NCI-H128 (cell line): ENCODE measurements around the gene ELN.

ENCODE experiments used
- DNase-seq: peaks from one replicate; lab custom pipeline; 2025; ENCODE audit not compliant: unreplicated experiment; lab: John Stamatoyannopoulos, UW

Gene ELN

DNA sequence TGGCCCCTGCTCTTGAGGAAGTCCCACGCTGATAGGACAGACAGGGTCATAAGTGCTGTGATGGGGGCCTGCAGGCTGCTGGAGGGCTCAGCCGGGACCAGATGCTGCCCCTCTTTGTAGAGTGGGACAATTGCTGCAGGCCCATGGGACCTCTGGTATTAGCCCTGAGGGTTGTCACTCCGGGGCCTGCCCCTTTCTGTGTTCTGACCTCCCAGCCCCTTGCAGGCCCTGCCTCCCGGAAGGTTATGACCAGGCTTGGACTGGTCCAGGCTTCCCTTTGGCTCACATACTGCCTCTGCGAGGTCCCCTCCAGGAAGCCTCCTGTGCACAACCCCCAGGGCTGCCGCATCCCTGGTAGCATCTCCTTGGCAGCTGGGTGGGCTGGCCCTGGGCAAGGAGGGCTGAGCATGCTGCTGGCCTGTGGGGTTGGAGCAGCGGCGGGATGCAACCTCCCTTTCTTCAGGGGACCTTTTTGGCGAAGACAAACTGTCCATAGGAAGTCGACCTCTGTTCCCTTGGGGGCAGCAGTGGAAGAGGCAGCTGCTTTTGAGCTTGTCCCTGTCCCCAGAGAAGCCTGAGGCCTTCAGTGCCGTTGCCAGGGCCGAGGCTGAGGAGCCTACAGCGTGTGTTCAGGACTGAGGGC lies 64.5 kb downstream of the ELN start:
- no peak for DNase-seq

DNA sequence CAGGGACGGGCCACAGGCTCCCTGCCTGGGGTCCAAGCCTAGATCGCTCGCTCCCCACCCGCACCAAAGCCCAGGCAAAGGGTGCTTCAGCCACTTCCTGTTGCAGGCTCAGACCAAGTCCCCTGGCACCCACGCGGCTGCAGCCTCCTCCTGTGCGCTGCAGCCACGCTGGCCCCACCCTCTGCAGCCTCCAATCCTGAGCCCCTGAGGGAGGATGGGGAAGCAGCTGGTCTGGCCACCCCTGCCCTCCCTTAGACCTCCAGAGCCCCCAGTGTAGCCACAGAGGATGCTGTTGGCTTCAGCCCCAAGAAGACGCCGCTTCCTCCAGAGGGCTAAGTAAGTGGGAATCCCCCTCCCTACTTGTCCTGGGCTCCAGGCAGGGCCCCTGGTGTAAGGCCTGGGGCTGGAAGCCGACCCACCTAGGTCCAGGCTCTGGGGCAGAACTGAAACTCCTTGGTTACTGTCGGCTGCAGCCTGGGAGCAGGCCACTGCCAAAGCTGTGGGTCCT lies 65.0 kb downstream of the ELN start:
- no peak for DNase-seq

DNA sequence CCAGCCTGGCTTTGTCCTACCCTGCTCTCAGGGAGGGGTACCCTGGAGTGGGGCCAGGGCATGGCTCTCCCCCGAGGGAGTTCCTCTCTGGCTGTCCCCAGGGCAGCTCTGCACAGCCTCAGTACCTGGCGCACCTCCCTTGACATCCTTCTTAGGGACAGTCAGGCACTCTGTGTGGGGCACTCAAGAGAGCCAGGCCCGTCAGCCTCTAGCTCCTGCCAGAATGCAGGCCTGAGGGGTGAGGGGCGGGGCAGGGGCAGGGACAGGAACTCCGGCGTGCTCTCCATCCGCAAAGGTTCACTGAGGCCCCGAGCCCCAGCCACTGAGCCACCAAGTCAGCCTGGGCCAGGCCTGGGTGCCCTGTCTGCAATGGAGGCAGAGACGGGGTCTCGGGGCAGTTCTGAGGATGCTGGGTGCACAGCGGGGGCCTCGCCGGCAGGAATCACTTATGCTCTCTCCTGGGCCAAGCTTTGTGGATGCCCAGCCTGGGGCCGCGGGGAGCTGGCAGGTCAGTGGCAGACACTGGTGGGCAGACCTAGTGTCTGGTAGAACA lies 65.8 kb downstream of the ELN start:
- no peak for DNase-seq

DNA sequence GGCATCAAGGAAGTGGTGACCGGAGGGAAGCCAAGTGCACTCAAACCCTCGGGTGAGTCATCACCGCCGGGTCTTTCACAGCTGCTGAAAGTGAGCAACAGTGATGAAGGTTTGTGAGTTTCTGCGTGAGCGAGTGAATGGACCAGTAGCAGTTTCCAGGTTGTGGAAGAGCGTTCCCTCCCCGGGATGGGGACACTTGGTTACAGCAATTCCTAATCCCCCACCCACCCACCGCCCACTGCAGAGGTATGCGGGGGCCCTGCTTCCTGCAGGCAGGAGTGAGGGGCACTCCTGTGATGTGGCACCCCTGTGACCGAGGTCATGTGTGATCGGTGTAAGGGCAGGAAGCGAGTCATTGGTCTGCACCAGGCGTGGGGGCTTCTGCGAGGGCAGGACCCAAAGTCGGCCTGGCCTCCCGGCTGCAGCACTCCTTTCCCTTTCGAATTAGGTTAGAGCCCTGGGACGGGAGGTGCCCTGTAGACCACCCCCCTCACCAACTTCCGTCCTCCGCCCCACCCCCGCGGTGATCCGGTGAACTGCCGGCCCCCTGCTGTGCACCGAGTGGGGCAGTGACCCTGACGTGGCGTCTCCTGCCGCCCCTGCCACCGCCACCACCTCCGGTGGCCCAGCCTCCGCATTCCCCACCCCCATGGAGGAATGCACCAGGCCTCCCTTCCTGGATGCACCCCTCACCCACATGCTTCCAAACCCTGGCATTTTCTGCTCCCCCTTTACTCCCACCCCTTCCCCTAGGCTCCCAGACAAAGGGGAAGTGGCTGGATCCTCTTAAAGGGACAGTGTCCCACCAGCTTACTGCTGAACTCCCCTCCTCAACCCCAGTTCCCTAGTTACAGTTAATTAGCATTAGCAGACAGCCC lies 66.5 kb downstream of the ELN start:
- DNase-seq = no peak

DNA sequence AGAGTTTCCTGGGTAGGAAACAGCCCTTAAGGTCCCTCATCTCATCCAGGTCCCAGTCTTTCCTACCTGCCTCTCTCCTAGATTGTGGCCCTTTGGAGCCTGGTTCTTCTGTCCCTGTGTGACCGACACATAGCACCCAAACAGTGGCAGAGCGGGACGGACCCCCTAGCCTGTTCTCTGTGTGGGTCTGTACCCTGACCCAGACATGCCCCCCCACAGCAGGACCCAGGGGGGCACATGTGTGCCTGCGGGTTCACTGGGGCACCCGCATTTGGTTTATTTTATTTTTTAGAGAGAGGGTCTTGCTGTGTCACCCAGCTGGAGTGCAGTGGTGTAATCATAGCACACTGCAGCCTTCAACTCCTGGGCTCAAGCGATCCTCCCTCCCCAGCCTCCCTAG lies 67.2 kb downstream of the ELN start:
- DNase-seq = no peak

DNA sequence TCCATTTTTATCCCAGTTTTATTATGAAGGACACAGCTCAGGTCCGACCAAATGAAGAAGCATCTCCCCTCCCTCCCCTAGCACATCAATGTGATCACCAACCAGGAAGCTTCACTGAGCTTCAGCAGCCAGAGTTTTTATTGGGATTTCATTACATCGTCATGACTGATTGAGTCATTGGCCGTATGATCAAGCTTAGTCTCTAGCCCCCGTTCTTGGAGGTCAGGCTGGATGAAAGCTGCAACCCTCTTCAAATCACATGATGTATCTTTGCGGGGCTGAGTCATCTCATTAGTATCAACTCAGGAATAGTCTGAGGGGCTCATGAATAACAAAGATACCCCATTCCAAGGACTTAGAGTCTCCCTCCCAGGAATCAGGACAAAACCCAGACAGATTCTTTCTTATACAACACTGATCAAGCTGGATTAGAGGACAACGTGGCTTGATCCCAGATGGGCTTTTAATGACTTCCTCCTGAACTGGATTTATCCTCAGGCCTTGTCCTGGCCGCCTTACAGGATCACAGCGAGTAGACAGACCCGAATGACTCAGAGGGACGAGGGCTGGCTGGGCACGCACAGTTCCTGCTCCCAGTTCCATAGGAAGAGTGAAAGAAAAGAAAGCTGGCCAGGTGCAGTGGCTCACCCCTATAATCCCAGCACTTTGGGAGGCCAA lies 70.1 kb downstream of the ELN start:
- no peak for DNase-seq

DNA sequence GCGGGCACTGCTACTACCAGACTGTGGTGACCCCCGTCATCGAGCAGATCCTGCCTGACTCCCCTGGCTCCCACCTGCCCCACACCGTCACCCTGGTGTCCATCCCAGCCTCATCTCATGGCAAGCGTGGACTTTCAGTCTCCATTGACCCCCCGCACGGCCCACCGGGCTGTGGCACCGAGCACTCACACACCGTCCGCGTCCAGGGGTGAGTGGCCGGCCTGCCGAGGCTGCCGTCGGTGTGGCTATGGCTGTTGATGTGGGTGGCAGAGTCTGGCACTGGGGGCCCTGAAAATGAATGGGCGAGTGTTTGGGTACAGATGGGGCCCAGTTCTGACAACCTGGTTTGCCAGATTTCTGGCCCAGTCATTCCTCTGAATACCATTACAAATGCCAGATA lies 71.1 kb downstream of the ELN start:
- DNase-seq = no peak

DNA sequence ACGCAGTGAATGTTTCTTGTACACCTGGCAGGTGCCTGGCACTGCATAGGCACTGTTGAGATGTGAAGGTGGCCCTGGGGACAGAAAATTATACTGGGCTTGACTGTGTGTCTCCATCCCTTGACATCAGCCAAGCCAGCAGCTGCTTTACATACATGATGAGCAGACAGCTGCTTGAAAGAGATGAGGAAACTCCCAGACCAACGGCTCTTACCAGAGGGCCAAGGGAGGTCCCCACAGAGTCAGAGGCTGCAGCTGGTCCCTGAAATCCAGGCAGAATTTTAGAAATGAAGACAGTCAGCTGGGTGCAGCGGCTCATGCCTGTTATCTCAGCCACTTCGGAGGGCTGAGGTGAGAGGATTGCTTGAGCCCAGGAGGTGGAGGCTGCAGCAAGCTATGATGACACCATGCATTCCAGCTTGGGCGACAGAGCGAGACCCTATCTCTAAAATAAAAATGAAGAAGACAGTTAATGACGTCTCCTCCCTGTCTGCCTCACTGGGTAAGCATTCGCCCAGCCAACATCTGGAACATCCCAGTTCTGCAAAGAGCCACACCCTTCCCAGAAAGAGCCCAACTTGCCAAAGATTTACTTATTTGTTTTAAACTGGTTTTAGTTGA lies 73.2 kb downstream of the ELN start:
- no peak for DNase-seq

DNA sequence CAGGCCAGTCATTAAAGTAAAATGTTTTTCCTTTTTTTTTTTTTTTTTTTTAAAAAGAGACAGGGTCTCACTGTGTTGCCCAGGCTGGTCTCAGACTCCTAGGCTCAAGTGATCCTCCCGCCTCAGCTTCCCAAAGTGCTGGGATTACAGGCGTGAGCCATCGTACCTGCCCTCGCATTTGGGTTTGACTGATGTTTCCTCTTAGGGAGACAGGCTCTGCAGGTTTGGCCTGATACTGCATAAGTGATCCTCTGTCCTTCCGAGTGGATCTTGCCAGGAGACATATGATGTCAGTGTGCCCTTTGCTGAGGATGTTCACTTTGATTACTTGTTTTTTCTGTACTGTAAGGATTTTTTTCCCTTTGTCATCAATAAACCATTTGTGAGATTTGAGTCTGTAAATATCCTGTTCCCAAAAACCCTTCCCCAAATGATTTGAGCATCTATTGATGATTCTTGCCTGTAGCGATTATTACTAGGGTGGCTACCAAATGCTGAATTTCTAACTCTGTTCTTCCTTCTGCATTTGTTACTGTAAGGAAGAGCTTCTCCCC lies 75.3 kb downstream of the ELN start:
- DNase-seq = no peak

DNA sequence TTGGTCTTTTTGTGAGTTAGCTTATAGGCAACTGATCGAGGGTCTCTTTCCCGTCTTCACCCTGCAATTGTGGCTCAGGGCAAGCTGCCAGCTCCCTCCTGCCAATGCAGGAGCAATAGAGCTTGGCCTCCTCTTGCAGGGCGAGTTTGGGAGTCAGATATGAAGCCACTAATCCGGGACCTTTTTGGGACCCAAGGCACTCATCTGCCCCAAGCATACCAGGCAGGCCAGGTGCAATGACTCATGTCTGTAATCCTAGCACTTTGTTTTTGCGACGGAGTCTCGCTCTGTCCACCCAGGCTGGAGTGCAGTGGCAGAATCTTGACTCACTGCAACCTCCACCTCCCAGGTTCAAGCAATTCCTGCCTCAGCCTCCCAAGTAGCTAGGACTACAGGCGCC lies 76.7 kb downstream of the ELN start:
- no peak for DNase-seq

DNA sequence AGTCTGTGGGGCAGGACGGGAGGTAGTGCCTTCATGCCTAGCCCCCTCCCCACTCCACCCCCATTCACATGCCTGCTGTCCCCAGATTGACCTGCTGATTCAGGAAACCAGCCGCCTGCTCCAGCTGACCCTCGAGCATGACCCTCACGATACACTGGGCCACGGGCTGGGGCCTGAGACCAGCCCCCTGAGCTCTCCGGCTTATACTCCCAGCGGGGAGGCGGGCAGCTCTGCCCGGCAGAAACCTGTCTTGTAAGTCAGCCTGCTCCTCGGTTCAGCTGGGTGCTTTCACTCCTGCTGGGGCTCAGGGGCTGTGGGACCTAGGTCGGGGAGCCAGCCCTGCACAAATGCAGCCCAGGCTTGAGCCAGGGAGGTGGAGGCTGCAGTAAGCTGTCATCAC lies 78.0 kb downstream of the ELN start:
- DNase-seq = no peak

DNA sequence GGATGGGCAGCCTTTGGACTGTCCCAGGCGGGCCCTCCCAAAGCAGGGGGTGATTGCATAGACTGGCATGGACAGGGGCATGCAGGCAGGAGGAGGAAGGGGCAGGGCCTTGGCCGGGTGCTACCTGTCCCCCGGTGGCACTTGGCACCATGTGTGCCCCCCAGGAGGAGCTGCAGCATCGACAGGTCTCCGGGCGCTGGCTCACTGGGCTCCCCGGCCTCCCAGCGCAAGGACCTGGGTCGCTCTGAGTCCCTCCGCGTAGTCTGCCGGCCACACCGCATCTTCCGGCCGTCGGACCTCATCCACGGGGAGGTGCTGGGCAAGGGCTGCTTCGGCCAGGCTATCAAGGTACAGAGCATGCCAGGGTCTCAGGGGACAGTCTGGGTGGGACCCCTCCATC lies 78.9 kb downstream of the ELN start:
- DNase-seq = no peak

DNA sequence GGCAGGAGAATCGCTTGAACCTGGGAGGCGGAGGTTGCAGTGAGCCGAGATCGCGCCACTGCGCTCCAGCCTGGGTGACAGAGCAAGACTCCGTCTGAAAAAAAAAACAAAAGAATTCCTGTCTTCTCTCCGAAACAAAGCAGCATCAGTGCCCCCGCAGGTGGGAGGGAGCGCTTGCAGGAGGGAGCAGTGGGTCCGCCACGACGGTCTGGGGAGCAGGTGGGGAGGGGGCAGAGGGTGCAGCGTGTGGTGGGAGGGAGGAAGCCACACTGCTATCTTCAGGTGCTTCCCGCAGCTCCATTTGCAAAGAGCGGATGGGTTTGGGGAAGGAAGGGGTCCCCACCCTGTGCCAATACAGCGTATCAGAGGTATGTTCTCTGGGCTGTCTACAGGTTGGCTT lies 87.4 kb downstream of the ELN start:
- DNase-seq = no peak

DNA sequence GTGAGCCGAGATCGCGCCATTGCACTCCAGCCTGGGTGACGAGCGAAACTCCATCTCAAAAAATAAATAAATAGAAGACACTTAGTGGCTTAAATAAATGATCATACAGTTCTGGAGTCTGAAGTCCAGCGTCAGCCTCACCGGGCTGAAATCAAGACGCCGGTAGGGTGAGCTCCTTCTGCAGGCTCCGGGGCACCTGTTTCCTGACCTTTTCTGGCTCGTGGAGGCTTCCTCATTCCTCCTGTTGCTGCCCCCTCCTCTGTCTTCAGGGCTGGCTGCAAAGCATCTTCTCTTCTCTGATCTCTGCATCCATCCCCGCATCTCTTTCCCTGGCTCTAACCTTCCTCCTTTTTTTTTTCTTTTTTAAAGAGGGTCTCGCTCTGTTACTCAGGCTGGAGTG lies 88.4 kb downstream of the ELN start:
- no peak for DNase-seq
